ENCODE results near the gene GOLGA5. TPM values are rescaled to one million over a fixed set of nuclear protein-coding genes. Genes with fewer than 3 reads are reported as not detected.

The GOLGA5 gene
- polyA plus RNA-seq, 1 experiment = 67.3 TPM

GRCh38 chr14:92797935-92798653 is 4.0 kb downstream of the GOLGA5 start:
- Histone ChIP-seq H3K4me3 (ENCODE audit: low read depth, low read length) (no peak overlapping the region), H3K27me3 (ENCODE audit: control insufficient read depth, insufficient read depth, low read length) (no peaks in the 10 kb centered on the region), H3K27ac (ENCODE audit: low read depth, low read length) (no peak overlapping the region), H3K9me3 (ENCODE audit: control insufficient read depth, insufficient read depth, low read length) (no peaks in the 10 kb centered on the region; the same call in 1 of the 2 replicates)
- DNase-seq (ENCODE audit: low read depth, low spot score) = no peak
- no peak for TF ChIP-seq CTCF (IDR thresholded peaks at IDR 0.05; ENCODE audit: low read depth, low read length)
- POLR2A ChIA-PET = no interaction called here
- CTCF ChIA-PET = no interaction called here

DNA sequence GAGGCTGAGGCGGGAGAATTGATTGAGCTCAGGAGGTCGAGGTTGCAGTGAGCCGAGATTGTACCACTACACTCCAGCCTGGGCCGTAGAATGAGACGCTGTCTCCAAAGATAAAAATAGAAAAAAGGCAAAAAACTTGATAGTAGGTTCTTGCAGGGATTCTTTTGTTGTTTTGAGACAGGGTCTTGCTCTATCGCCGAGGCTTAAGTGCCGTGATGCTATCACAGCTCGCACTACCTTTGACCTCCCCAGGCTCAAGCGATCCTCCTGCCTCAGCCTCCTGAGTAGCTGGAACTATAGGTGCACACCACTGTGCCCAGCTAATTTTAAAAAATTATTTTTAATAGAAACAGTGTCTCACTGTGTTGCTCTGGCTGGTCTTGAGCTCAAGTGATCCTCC is 4.7 kb downstream of the GOLGA5 start:
- no peaks in the 10 kb centered on the region for H3K27me3 ChIP-seq (ENCODE audit: control insufficient read depth, insufficient read depth, low read length)
- no peak for DNase-seq (ENCODE audit: low read depth, low spot score)
- no peaks in the 10 kb centered on the region; the same call in 1 of the 2 replicates for H3K9me3 ChIP-seq (ENCODE audit: control insufficient read depth, insufficient read depth, low read length)
- CTCF ChIA-PET = no interaction called here
- H3K4me3 ChIP-seq (ENCODE audit: low read depth, low read length) = no peak overlapping the region
- no peak for TF ChIP-seq CTCF (IDR thresholded peaks at IDR 0.05; ENCODE audit: low read depth, low read length)
- POLR2A ChIA-PET = no interaction called here
- H3K27ac ChIP-seq (ENCODE audit: low read depth, low read length) = no peak overlapping the region

DNA sequence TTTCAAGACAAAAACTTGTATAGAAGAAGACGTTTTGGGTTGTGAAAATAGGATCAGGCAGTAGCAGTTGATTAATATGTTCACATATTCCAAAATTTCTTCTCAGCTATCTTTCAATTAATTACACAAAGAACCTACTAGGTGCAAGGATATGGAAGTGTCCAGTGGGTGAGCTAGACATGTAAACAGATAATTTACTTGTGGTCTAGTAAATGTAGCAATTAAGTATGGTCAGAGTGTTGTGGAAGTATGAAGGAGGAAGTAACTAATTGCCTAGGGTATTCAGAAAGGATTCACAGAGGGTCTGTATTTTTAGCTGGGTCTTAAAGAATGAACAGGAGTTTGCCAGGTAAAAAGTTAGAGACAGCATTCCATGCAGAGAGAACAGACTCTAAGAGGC is 5.9 kb downstream of the GOLGA5 start:
- no peak for TF ChIP-seq CTCF (IDR thresholded peaks at IDR 0.05; ENCODE audit: low read depth, low read length)
- H3K27me3 ChIP-seq (ENCODE audit: control insufficient read depth, insufficient read depth, low read length) = no peaks in the 10 kb centered on the region
- CTCF ChIA-PET = interaction anchor here (1.3 kb wide), 1 partner anchor 113 kb away, joined by 3 read pairs; no protein-coding TSS in a partner anchor
- no peak for DNase-seq (ENCODE audit: low read depth, low spot score)
- H3K9me3 ChIP-seq (ENCODE audit: control insufficient read depth, insufficient read depth, low read length) = no peaks in the 10 kb centered on the region
- POLR2A ChIA-PET = no interaction called here
- no peak overlapping the region for H3K4me3 ChIP-seq (ENCODE audit: low read depth, low read length)
- H3K27ac ChIP-seq (ENCODE audit: low read depth, low read length) = no peak overlapping the region

DNA sequence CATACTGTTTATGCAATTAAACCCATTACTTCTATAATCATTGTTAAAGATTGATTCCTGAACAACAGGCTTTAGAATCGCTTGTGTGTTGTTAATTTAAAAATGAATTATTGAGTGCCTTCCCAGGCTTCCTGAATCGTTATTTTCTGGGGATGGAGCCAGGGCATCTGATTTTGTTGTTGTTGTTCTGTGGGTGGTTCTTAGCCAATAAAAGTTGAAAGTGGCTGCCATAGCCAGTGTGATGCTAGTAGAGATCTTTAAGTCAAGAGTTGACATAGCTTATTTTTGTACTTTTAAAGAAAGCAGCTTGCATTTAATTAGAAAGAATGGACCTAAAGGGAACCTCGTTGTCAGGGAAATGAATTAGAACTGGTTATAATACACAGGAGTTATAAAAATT is 6.4 kb downstream of the GOLGA5 start:
- no peak for TF ChIP-seq CTCF (IDR thresholded peaks at IDR 0.05; ENCODE audit: low read depth, low read length)
- H3K9me3 ChIP-seq (ENCODE audit: control insufficient read depth, insufficient read depth, low read length) = no peaks in the 10 kb centered on the region
- ChIA-PET CTCF (interaction anchor here (1.3 kb wide), 1 partner anchor 114 kb away, joined by 3 read pairs; no protein-coding TSS in a partner anchor), POLR2A (no interaction called here)
- no peak overlapping the region; the same call in 1 of the 2 replicates for H3K4me3 ChIP-seq (ENCODE audit: low read depth, low read length)
- no peaks in the 10 kb centered on the region for H3K27me3 ChIP-seq (ENCODE audit: control insufficient read depth, insufficient read depth, low read length)
- no peak overlapping the region for H3K27ac ChIP-seq (ENCODE audit: low read depth, low read length)
- DNase-seq (ENCODE audit: low read depth, low spot score) = no peak

DNA sequence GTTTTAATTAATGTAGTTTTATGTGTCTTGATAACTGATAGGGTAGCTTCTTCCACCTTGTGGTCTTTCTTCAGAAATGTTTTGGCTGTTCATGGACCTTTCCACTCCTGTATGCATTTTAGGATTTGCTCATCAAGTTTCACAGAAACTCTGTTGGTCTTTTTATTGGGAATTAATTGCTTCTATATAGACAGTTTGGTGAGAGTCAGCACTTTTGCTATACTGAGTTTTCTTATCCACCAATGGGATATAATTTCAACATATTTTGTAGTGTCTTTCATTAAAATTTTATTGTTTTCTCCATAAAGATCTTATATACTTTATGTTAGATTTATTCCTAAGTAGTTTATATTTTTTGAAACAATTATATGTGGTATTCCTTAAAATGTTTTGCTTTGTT is 7.8 kb downstream of the GOLGA5 start:
- ChIA-PET POLR2A (no interaction called here), CTCF (no interaction called here)
- no peak overlapping the region for H3K4me3 ChIP-seq (ENCODE audit: low read depth, low read length)
- no peak overlapping the region for H3K27ac ChIP-seq (ENCODE audit: low read depth, low read length)
- no peaks in the 10 kb centered on the region for H3K27me3 ChIP-seq (ENCODE audit: control insufficient read depth, insufficient read depth, low read length)
- H3K9me3 ChIP-seq (ENCODE audit: control insufficient read depth, insufficient read depth, low read length) = no peaks in the 10 kb centered on the region
- no peak for DNase-seq (ENCODE audit: low read depth, low spot score)
- TF ChIP-seq CTCF (IDR thresholded peaks at IDR 0.05; ENCODE audit: low read depth, low read length) = no peak
